ENCODE measurements around the gene NAE1.

DNA sequence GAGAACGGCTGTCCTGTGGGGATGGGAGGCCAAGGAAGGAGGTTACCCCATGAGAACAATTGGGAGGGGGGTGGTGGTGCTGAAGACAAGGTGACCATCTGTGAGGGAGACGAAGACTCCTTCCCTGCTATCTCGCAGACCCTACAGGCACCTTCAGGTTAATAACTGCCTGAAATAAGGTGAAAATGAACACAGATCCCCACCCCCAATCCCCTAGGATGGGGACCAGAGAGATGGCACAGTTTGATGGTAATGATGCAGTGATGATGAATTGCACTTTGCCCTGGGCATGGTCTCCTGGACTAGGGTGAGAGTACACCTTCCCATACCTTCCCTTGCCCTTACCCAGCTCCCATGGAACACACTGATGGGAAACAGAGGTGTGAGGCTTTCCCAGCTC is 1.4 kb upstream of the NAE1 start:
- TF ChIP-seq, protein P1, sequence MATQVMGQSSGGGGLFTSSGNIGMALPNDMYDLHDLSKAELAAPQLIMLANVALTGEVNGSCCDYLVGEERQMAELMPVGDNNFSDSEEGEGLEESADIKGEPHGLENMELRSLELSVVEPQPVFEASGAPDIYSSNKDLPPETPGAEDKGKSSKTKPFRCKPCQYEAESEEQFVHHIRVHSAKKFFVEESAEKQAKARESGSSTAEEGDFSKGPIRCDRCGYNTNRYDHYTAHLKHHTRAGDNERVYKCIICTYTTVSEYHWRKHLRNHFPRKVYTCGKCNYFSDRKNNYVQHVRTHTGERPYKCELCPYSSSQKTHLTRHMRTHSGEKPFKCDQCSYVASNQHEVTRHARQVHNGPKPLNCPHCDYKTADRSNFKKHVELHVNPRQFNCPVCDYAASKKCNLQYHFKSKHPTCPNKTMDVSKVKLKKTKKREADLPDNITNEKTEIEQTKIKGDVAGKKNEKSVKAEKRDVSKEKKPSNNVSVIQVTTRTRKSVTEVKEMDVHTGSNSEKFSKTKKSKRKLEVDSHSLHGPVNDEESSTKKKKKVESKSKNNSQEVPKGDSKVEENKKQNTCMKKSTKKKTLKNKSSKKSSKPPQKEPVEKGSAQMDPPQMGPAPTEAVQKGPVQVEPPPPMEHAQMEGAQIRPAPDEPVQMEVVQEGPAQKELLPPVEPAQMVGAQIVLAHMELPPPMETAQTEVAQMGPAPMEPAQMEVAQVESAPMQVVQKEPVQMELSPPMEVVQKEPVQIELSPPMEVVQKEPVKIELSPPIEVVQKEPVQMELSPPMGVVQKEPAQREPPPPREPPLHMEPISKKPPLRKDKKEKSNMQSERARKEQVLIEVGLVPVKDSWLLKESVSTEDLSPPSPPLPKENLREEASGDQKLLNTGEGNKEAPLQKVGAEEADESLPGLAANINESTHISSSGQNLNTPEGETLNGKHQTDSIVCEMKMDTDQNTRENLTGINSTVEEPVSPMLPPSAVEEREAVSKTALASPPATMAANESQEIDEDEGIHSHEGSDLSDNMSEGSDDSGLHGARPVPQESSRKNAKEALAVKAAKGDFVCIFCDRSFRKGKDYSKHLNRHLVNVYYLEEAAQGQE (IDR thresholded peaks at IDR 0.05; ENCODE audit: insufficient read depth in 1 of 2, low read depth in 2 of 2, low read length in 1 of 2) = no peak
- TF ChIP-seq, protein P2, sequence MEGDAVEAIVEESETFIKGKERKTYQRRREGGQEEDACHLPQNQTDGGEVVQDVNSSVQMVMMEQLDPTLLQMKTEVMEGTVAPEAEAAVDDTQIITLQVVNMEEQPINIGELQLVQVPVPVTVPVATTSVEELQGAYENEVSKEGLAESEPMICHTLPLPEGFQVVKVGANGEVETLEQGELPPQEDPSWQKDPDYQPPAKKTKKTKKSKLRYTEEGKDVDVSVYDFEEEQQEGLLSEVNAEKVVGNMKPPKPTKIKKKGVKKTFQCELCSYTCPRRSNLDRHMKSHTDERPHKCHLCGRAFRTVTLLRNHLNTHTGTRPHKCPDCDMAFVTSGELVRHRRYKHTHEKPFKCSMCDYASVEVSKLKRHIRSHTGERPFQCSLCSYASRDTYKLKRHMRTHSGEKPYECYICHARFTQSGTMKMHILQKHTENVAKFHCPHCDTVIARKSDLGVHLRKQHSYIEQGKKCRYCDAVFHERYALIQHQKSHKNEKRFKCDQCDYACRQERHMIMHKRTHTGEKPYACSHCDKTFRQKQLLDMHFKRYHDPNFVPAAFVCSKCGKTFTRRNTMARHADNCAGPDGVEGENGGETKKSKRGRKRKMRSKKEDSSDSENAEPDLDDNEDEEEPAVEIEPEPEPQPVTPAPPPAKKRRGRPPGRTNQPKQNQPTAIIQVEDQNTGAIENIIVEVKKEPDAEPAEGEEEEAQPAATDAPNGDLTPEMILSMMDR (IDR thresholded peaks at IDR 0.05) = no peak
